NT2/D1 (cell line): ENCODE measurements around the gene LRRC2.

Experiments
- DNase-seq: peaks from one replicate; pipeline ENCODE4 v3.0.0-alpha.2; 2011; ENCODE audit warnings: low read depth, low spot score
- H3K27me3 ChIP-seq: 2 replicates; pipeline ENCODE4 v1.6.0; 2011; ENCODE audit warnings: mild to moderate bottlenecking; ENCODE audit not compliant: insufficient read length, insufficient read depth
- H3K36me3 ChIP-seq: 2 replicates; pipeline ENCODE4 v1.6.1; 2011; ENCODE audit warnings: mild to moderate bottlenecking, low read length, mixed read lengths; ENCODE audit not compliant: insufficient read depth, insufficient read length
- H3K4me1 ChIP-seq: 2 replicates; pipeline ENCODE4 v1.5.1; 2011; ENCODE audit not compliant: insufficient read depth, insufficient read length
- H3K4me3 ChIP-seq: 2 replicates; pipeline ENCODE4 v1.5.1; 2011; ENCODE audit warnings: low read depth; ENCODE audit not compliant: insufficient read length
- H3K9ac ChIP-seq: 2 replicates; pipeline ENCODE4 v1.6.0; 2011; ENCODE audit warnings: low read depth; ENCODE audit not compliant: insufficient read length
- H3K9me3 ChIP-seq: 2 replicates; pipeline ENCODE4 v1.5.1; 2011; ENCODE audit warnings: mild to moderate bottlenecking, low read length; ENCODE audit not compliant: insufficient read depth
- SUZ12 ChIP-seq: IDR thresholded peaks from 2 replicates; pipeline ENCODE4 v1.6.1; 2011; ENCODE audit not compliant: insufficient read length, insufficient read depth; ENCODE audit errors: extremely low read depth
- YY1 ChIP-seq: IDR thresholded peaks from 2 replicates; pipeline ENCODE4 v1.6.1; 2011; ENCODE audit not compliant: insufficient read length, insufficient read depth
- ZNF274 ChIP-seq: IDR thresholded peaks from 2 replicates; pipeline ENCODE4 v1.6.1; 2011; ENCODE audit warnings: mild to moderate bottlenecking, low read depth, low read length

Gene LRRC2

GRCh38 chr3:46512191-46512749, 53.8 kb downstream of the LRRC2 start:
- Histone ChIP-seq H3K4me1 (no peaks in the 10 kb centered on the region), H3K9ac (no peak overlapping the region), H3K4me3 (no peak overlapping the region), H3K9me3 (no peaks in the 10 kb centered on the region), H3K36me3 (no peaks in the 10 kb centered on the region), H3K27me3 (no peaks in the 10 kb centered on the region)
- no peak for DNase-seq
- TF ChIP-seq SUZ12 (no peak), ZNF274 (no peak), YY1 (no peak)

GRCh38 chr3:46509661-46510187, 56.4 kb downstream of the LRRC2 start:
- no peak overlapping the region for H3K9ac ChIP-seq
- H3K4me3 ChIP-seq = no peak overlapping the region
- H3K9me3 ChIP-seq = no peaks in the 10 kb centered on the region
- H3K4me1 ChIP-seq = peaks cover 8% of the 10 kb centered on the region
- no peaks in the 10 kb centered on the region for H3K36me3 ChIP-seq
- no peak for DNase-seq
- TF ChIP-seq ZNF274 = no peak
- no peak for TF ChIP-seq YY1
- TF ChIP-seq SUZ12 = no peak
- H3K27me3 ChIP-seq = no peaks in the 10 kb centered on the region

- DNase-seq = no peak
- H3K9me3 ChIP-seq = no peaks in the 10 kb centered on the region
- no peak overlapping the region for H3K4me3 ChIP-seq
- H3K27me3 ChIP-seq = no peaks in the 10 kb centered on the region
- TF ChIP-seq YY1 = no peak
- no peak for TF ChIP-seq ZNF274
- no peak for TF ChIP-seq SUZ12
- H3K4me1 ChIP-seq = peaks cover 8% of the 10 kb centered on the region
- no peaks in the 10 kb centered on the region for H3K36me3 ChIP-seq
- H3K9ac ChIP-seq = no peak overlapping the region
Observed at GRCh38 chr3:46508850-46509591, 57.1 kb downstream of the LRRC2 start.

- no peaks in the 10 kb centered on the region for H3K36me3 ChIP-seq
Observed at GRCh38 chr3:46506526-46506925, 59.6 kb downstream of the LRRC2 start.

GRCh38 chr3:46505953-46506352, 60.1 kb downstream of the LRRC2 start:
- H3K4me1 ChIP-seq = peaks cover 8% of the 10 kb centered on the region
- no peaks in the 10 kb centered on the region for H3K27me3 ChIP-seq
- H3K9me3 ChIP-seq = no peaks in the 10 kb centered on the region
- H3K4me3 ChIP-seq = no peak overlapping the region
- no peak overlapping the region for H3K9ac ChIP-seq
- no peaks in the 10 kb centered on the region for H3K36me3 ChIP-seq
- TF ChIP-seq ZNF274 = no peak
- TF ChIP-seq SUZ12 = no peak
- TF ChIP-seq YY1 = no peak
- DNase-seq = no peak

More at GRCh38 chr3:46506526-46506925, 59.6 kb downstream of the LRRC2 start:
- no peak for DNase-seq
- peaks cover 8% of the 10 kb centered on the region for H3K4me1 ChIP-seq
- no peaks in the 10 kb centered on the region for H3K9me3 ChIP-seq
- H3K9ac ChIP-seq = no peak overlapping the region
- H3K27me3 ChIP-seq = no peaks in the 10 kb centered on the region
- no peak overlapping the region for H3K4me3 ChIP-seq
- TF ChIP-seq YY1 (no peak), SUZ12 (no peak), ZNF274 (no peak)

- Histone ChIP-seq H3K9me3 (no peaks in the 10 kb centered on the region), H3K4me1 (peaks cover 10% of the 10 kb centered on the region), H3K36me3 (no peaks in the 10 kb centered on the region), H3K9ac (no peak overlapping the region), H3K4me3 (no peak overlapping the region), H3K27me3 (no peaks in the 10 kb centered on the region)
- TF ChIP-seq ZNF274 (no peak), SUZ12 (no peak), YY1 (no peak)
- no peak for DNase-seq
Observed at GRCh38 chr3:46504789-46505188, 61.3 kb downstream of the LRRC2 start.

GRCh38 chr3:46503200-46503874, 62.8 kb downstream of the LRRC2 start:
- Histone ChIP-seq H3K4me3 (no peak overlapping the region), H3K9me3 (no peaks in the 10 kb centered on the region), H3K36me3 (no peaks in the 10 kb centered on the region), H3K4me1 (peaks cover 18% of the 10 kb centered on the region), H3K27me3 (no peaks in the 10 kb centered on the region), H3K9ac (no peak overlapping the region)
- no peak for DNase-seq
- TF ChIP-seq SUZ12 = no peak
- TF ChIP-seq YY1 = no peak
- TF ChIP-seq ZNF274 = no peak
